ENCODE data around the gene DGKZ.
A peak's percentile ranks its signal among the peaks of the same experiment; 100 is the strongest.

Gene DGKZ

DNA sequence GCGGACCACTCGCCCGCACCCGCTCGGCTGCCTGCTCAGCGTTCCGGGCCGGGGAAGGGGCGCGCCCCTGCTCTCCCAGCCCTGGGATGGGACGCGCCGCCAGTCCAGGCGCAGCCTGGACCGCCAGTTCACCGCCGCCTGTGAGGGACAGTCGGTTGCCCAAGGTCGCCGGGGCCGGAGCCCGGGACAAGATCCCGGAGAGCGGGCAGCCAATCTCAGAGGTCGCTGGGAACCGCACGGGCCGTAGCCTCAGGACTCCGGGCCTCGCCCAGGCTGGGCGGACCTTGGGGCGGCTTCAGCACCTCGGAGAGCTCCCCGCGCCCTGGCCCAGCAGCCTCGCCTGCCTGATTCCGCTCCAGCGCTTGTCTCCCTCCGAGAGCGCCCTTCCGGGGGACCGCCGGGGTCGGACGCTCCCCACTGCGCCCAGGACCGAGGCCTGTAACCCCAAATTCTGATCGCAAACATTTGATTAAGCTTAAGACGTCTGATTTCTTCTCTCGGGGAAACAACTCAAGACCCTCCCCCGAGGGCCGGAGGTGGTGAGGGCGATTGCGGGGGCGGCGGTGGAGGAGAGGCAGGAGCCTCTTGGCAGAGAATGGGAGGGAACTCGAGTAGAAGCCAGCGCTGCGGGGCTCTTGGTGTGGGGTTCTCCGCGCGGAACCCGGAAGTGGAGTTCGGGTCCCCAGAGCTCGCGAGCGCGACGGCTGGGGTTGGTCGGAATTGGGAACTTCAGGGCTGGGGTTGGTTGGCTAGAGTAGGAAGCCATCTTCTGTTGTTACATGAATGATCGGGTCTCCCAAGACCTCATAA is 45.4 kb downstream of the DGKZ start:
- H3K27me3 Mint-ChIP-seq (ENCODE audit: low read depth) = peaks cover 42% of the 10 kb centered on the region
- peak overlapping the region; percentile 82 for H3K4me3 Mint-ChIP-seq
- no peaks in the 10 kb centered on the region for H3K9me3 Mint-ChIP-seq
- peaks cover 19% of the 10 kb centered on the region for H3K4me1 Mint-ChIP-seq (ENCODE audit: low read depth)
- peaks cover 10% of the 10 kb centered on the region for H3K36me3 Mint-ChIP-seq (ENCODE audit: low read depth)
- peak overlapping the region; percentile 17 for H3K27ac Mint-ChIP-seq

DNA sequence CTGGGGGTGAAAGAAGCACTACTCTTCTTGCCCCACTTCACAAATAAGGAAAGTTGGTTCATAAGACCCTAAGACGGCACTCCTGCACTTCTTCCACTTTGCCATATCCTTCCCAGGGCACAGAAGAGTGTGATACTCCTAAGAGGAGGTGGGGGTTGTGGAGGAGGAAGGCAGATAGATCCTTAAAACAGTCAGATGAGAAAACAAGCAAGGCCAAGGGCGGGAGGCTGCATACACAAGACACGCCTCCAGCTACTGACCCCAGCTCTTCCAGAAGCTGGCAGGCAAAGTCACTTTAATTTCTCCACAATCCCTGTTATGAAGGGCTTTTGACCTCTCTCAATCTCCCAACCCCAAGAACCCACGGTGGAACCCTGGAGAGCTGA is 46.0 kb downstream of the DGKZ start:
- peak overlapping the region; percentile 17 for H3K27ac Mint-ChIP-seq
- peaks cover 11% of the 10 kb centered on the region for H3K36me3 Mint-ChIP-seq (ENCODE audit: low read depth)
- H3K4me1 Mint-ChIP-seq (ENCODE audit: low read depth) = peaks cover 15% of the 10 kb centered on the region

DNA sequence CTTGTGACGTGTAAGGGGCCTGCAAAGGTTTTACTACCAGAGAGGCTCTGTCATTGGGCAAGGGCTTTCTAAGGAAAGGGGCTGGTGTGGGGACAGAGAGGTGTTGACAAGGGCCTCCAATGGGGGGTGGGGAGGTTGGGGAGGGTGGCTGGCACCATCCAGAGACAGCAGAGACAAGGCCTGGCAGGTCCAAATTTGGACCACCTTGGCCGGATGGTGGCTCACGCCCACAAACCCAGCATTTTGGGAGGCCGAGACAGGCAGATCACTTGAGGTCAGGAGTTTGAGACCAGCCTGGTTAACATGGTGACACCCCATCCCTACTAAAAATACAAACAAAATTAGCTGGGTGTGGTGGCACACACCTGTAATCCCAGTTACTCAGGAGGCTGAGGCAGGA is 46.5 kb downstream of the DGKZ start:
- peaks cover 11% of the 10 kb centered on the region for H3K36me3 Mint-ChIP-seq (ENCODE audit: low read depth)
- peak overlapping the region; percentile 11 for H3K4me3 Mint-ChIP-seq
- no peak overlapping the region for H3K27ac Mint-ChIP-seq
- no peaks in the 10 kb centered on the region for H3K9me3 Mint-ChIP-seq
- peaks cover 32% of the 10 kb centered on the region for H3K27me3 Mint-ChIP-seq (ENCODE audit: low read depth)
- peaks cover 11% of the 10 kb centered on the region for H3K4me1 Mint-ChIP-seq (ENCODE audit: low read depth)

More for the DNA sequence above, 46.0 kb downstream of the DGKZ start:
- no peaks in the 10 kb centered on the region for H3K9me3 Mint-ChIP-seq
- H3K27me3 Mint-ChIP-seq (ENCODE audit: low read depth) = peaks cover 38% of the 10 kb centered on the region
- H3K4me3 Mint-ChIP-seq = peak overlapping the region; percentile 82

DNA sequence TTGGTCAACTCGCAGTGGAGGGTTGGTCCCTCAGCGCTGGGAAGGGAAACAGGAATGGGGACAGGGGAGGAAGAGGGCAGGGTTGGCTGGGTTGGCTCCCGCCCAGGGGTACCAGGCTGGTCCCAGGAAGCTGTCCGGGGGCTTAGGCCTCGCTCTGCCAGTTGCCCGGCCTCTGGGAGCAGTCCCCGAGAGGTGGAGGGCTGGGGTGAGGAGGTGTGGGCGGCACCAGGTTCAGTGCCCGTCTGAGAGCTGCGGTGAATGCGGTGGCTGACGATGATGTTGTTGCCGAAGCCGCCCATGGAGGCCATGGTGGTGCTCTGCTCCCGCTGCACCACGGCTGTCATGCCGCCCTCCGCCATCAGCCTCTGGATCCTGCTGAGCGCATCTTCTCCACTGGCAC is 50.3 kb downstream of the DGKZ start:
- Mint-ChIP-seq H3K27ac (no peak overlapping the region), H3K36me3 (ENCODE audit: low read depth) (peaks cover 15% of the 10 kb centered on the region), H3K4me1 (ENCODE audit: low read depth) (peaks cover 7% of the 10 kb centered on the region), H3K9me3 (no peaks in the 10 kb centered on the region), H3K4me3 (no peak overlapping the region), H3K27me3 (ENCODE audit: low read depth) (peaks cover 10% of the 10 kb centered on the region)

DNA sequence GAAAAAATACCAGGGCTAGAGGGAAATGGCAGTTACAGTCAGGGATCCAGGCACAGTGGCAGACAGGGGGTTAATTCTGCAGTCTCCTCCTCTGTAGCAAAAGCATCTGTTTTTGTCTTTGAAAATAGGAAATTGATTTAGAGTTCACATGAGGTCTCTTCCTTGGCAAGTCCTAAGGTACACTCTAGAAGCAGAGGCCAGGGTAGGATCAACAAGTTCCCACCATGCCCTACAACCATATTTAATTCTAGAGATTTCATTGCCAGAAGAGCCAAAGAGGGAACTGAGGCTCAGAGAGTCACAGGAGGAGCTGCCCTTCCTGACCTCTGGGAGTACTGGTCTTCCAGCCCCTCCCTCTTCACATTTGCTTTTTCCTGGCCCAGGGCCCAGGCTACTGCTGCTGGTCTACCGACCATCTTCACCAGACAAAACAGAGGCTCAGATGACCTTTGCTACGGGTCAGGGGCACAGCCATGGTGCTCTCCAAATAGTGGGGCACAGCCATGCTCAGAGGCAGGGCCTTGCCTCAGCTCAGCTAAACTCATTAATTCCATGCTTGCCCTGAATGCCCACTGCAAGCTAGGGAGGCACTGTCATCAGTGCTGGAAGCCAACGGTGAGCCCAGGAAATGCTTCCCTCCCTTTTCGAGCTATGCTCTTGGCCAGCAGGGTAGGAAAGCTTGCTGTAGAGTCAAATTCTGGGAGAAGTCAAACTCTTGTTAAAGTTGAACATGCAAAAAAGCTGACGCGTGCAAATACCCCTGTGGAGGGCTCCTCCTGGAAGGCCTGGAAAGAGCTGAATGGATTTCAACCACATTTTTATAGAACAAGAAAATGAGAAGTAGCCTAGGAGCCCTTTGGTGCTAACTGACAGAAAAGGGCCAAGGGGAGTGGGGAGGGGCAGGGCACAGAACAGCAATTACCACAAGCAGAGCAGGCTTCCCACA is 56.0 kb downstream of the DGKZ start:
- peaks cover 21% of the 10 kb centered on the region for H3K36me3 Mint-ChIP-seq (ENCODE audit: low read depth)
- no peak overlapping the region for H3K27ac Mint-ChIP-seq
- H3K4me3 Mint-ChIP-seq = no peak overlapping the region
- no peaks in the 10 kb centered on the region for H3K9me3 Mint-ChIP-seq
- no peaks in the 10 kb centered on the region for H3K27me3 Mint-ChIP-seq (ENCODE audit: low read depth)
- H3K4me1 Mint-ChIP-seq (ENCODE audit: low read depth) = no peaks in the 10 kb centered on the region

DNA sequence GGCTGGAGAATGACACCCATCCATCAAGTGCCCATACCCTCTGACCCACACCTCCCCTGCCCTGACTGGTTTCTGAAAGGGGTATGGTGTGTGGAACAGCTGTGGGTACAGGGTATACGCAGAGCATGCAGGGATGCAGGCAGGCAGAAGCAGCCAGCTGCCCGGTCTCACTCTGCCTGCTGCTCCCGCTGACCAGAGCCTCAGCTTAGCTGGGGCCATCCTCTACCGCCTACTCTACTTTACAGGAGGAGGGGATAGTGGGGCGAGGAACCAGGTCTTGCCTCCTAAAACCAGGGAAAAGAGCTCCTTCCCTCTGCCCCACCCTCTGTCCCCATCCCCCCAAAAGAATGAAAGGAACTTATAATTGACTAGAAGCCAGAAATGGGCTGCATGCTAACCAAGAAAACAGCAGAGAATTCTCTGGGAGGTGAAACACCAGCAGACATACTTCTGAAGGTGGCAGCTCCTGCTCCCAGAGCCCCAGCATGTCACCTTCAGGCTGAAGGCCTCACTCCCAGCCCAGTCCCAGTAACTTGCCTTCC is 57.3 kb downstream of the DGKZ start:
- no peak overlapping the region for H3K27ac Mint-ChIP-seq
- no peaks in the 10 kb centered on the region for H3K27me3 Mint-ChIP-seq (ENCODE audit: low read depth)
- H3K4me3 Mint-ChIP-seq = no peak overlapping the region
- no peaks in the 10 kb centered on the region for H3K4me1 Mint-ChIP-seq (ENCODE audit: low read depth)
- peaks cover 24% of the 10 kb centered on the region for H3K36me3 Mint-ChIP-seq (ENCODE audit: low read depth)
- no peaks in the 10 kb centered on the region for H3K9me3 Mint-ChIP-seq

DNA sequence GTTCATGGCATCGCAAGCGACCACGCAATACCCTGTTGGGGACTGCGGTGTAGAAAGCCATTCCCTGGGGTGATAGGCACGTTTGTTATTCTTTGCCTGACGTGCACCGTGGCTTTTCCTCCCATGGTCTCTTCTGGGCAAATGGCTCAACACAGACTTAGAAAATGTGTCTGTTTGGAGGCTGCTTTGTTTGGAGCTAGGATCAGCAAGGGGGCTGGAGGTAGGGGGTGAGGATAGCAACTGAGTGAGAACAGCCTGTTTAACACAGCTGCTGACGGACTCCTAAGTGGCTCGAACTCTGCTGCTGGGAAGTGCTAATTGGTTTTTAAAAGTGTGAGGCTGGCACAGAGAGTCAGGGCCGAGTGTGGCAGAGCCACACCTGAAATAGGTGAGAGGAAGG is 60.4 kb downstream of the DGKZ start:
- Mint-ChIP-seq H3K36me3 (ENCODE audit: low read depth) (peaks cover 24% of the 10 kb centered on the region), H3K4me3 (no peak overlapping the region), H3K4me1 (ENCODE audit: low read depth) (no peaks in the 10 kb centered on the region), H3K27me3 (ENCODE audit: low read depth) (no peaks in the 10 kb centered on the region), H3K9me3 (no peaks in the 10 kb centered on the region), H3K27ac (no peak overlapping the region)

DNA sequence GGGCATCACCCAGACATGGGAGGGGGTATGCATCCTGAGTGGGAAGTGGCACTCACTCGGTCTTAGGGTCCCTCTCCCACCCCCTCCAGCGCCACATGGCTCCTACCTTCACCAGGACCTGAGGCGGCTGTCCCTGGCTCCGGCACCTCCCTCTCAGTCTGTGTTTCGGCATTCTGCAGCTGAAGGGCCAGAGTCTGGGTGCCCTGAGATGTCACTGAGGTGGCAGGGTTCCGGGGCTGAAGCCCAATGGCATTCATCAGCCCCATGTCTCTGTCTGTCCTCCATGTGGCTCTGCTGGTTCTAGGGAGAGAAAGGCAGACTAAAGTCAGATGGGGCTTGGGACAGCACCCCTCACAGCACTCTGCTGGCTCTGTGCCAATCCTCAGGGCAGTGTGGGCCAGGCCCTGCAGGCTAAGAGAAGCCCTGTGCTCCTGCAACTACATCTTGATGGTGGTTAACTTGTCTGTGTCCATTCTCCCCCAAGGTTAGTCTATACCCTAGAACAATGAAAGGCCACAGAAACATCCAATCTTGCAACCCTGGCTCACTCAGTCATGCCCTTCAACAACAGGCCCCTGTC is 61.2 kb downstream of the DGKZ start:
- no peaks in the 10 kb centered on the region for H3K9me3 Mint-ChIP-seq
- H3K4me3 Mint-ChIP-seq = no peak overlapping the region
- H3K4me1 Mint-ChIP-seq (ENCODE audit: low read depth) = no peaks in the 10 kb centered on the region
- no peaks in the 10 kb centered on the region for H3K27me3 Mint-ChIP-seq (ENCODE audit: low read depth)
- H3K27ac Mint-ChIP-seq = no peak overlapping the region
- H3K36me3 Mint-ChIP-seq (ENCODE audit: low read depth) = peaks cover 18% of the 10 kb centered on the region

DNA sequence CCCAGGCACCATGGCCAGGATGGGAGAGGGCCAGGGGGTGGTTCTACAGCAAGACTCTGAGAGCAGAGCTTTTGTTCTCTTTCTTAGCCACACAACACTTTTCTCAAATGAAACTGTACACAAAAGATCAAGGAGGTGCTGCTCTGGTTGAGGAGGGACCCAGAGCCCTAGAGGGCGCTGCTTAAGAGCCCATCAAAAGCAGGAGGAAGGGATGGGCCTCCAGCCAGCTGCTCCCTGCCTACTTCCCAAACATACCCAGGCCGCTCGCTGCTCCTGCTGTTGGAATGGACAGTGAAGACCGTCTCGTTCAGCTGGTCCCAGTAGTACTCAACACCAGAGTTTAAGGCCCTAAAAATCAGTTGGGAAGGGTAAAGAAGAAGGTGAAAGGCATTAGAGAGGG is 62.8 kb downstream of the DGKZ start:
- no peak overlapping the region for H3K4me3 Mint-ChIP-seq
- no peaks in the 10 kb centered on the region for H3K9me3 Mint-ChIP-seq
- H3K4me1 Mint-ChIP-seq (ENCODE audit: low read depth) = peaks cover 6% of the 10 kb centered on the region
- H3K27me3 Mint-ChIP-seq (ENCODE audit: low read depth) = no peaks in the 10 kb centered on the region
- H3K36me3 Mint-ChIP-seq (ENCODE audit: low read depth) = peaks cover 20% of the 10 kb centered on the region
- H3K27ac Mint-ChIP-seq = no peak overlapping the region

DNA sequence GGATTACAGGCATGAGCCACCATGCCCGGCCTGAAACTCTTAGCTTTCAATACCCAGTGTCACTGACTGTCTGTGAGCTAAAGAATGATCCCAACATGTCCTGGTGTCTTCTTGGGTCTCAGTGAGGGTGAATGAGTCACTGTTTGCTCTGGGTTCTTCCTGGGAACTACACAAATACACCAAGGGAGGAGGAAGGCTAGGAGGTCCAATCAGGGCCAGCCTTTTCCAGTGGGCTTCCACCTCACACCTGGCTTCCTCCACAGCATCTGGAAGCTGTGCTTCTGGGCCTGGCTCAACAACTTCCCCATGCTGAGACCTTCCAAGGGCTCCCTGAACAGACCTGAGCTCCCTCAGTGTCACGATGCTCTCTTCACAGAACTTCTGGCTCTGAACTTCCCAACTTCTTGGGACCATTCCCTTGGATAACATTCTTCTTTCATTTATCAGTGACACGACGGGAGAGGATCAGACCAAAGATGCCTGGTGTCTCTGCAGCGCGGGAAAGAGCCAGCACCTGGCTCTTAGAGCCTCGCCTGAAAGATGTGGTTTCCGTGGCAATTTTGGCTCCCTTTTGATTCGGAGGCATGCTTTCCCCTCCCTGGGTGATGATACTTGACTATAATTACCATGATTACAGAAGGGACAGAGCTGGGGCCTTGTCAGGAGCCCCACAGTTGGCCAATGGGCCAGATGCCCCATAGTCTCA is 66.7 kb downstream of the DGKZ start:
- no peaks in the 10 kb centered on the region for H3K9me3 Mint-ChIP-seq
- peaks cover 8% of the 10 kb centered on the region for H3K4me1 Mint-ChIP-seq (ENCODE audit: low read depth)
- H3K27me3 Mint-ChIP-seq (ENCODE audit: low read depth) = no peaks in the 10 kb centered on the region
- H3K36me3 Mint-ChIP-seq (ENCODE audit: low read depth) = peaks cover 25% of the 10 kb centered on the region
- H3K4me3 Mint-ChIP-seq = no peak overlapping the region
- no peak overlapping the region for H3K27ac Mint-ChIP-seq

DNA sequence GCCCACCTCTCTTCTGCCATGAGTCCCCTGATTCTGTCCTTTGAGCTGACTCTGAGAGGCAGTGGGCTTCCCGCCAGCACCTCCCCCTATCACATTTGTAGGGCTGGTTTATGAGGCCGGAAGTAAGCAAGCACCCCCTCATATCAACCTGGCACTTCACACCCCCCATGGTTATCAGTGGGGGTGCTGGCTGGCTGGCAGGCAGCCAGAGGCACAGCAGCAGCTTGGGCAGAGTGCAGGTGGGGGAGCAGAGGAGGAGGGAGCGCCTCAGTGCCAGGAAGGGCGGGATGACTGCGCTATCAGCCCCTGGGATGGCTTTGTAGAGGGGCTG is 67.2 kb downstream of the DGKZ start:
- Mint-ChIP-seq H3K4me1 (ENCODE audit: low read depth) (peaks cover 9% of the 10 kb centered on the region), H3K9me3 (no peaks in the 10 kb centered on the region), H3K36me3 (ENCODE audit: low read depth) (peaks cover 25% of the 10 kb centered on the region), H3K27ac (no peak overlapping the region), H3K4me3 (no peak overlapping the region), H3K27me3 (ENCODE audit: low read depth) (no peaks in the 10 kb centered on the region)

DNA sequence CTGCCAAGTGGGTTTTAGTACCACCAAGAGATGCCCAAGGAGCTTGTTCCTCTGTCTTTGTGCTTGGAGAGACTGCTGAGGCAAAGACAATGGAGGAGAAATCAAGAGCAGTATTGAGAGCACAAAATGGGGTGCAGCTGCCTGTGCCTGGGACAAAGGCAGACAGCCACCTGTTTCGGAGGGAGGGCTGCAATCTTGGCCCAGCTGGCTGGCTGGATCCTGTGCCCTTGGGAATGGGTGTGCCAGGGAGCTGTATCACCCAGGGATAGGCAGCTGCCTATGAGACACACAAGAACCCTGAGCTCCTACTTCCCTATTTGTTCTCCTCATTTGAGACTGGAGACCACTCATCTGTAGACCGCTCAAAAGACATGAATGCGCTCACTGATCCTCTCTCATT is 67.6 kb downstream of the DGKZ start:
- no peak overlapping the region for H3K27ac Mint-ChIP-seq
- peaks cover 23% of the 10 kb centered on the region for H3K36me3 Mint-ChIP-seq (ENCODE audit: low read depth)

DNA sequence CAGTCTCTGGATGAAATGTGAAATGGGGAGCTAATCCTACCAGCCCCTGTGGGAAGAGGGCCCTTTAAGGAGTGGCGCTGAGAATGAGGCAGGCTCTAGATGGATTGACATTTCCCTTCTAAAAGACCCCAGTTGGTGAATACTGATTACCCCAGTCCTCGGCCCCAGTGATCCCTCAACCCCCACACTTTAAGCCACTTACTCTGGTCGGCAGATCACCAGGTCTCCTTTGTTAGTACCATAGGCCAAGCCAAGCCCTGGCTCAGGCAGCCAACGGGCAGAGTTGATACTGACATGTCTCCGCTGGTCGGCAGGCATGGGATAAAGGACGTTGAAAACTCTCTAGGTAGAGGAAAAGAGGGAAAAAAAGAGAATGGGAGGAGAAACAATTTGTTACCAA is 70.4 kb downstream of the DGKZ start:
- H3K27me3 Mint-ChIP-seq (ENCODE audit: low read depth) = no peaks in the 10 kb centered on the region
- peaks cover 16% of the 10 kb centered on the region for H3K4me1 Mint-ChIP-seq (ENCODE audit: low read depth)
- no peaks in the 10 kb centered on the region for H3K9me3 Mint-ChIP-seq
- peaks cover 35% of the 10 kb centered on the region for H3K36me3 Mint-ChIP-seq (ENCODE audit: low read depth)
- no peak overlapping the region for H3K4me3 Mint-ChIP-seq
- H3K27ac Mint-ChIP-seq = no peak overlapping the region

More for the DNA sequence above, 67.6 kb downstream of the DGKZ start:
- Mint-ChIP-seq H3K4me3 (no peak overlapping the region), H3K27me3 (ENCODE audit: low read depth) (no peaks in the 10 kb centered on the region), H3K4me1 (ENCODE audit: low read depth) (peaks cover 9% of the 10 kb centered on the region), H3K9me3 (no peaks in the 10 kb centered on the region)

DNA sequence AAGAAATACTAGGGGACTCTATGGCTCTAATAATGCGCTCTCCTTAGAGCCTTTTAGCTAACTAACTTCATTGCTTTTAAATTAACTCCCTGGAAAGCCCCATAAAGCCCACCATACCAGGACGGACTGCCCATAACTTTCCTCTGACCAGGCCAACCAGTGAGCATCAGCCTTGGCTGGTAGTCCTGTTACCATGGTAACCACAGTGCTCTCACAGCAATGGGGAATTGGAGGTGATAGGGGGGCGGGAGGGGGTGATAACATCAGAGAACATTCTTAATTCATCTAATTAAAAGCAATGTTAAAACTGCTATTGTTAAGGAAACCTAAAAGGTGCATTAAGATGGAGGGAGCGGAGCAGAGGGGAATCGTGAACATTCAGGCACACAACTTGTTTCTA is 71.5 kb downstream of the DGKZ start:
- Mint-ChIP-seq H3K27ac (no peak overlapping the region), H3K4me3 (no peak overlapping the region), H3K27me3 (ENCODE audit: low read depth) (no peaks in the 10 kb centered on the region), H3K36me3 (ENCODE audit: low read depth) (peaks cover 37% of the 10 kb centered on the region), H3K9me3 (no peaks in the 10 kb centered on the region), H3K4me1 (ENCODE audit: low read depth) (peaks cover 16% of the 10 kb centered on the region)
